Suprapubic skin (tissue), 4 donors: ENCODE data around the gene ZNF497. TPM values are rescaled to one million over a fixed set of nuclear protein-coding genes. Genes with fewer than 3 reads are reported as not detected.
A peak's percentile ranks its signal among the peaks of the same experiment; 100 is the strongest.

Experiments used
- DNase-seq, 2 donors: peaks; one replicate each; pipeline ENCODE4 v3.0.0-alpha.2; 2019; ENCODE audit warnings: low spot score in 2 of 2
- H3K27ac ChIP-seq: fragments of 200-600 bp; sonication (generic); one replicate; pipeline ENCODE4 v1.5.1; 2019
- H3K27me3 ChIP-seq: fragments of 200-600 bp; sonication (generic); one replicate; pipeline ENCODE4 v1.5.1; 2019
- H3K36me3 ChIP-seq: fragments of 200-600 bp; sonication (generic); one replicate; pipeline ENCODE4 v1.5.1; 2019
- H3K4me1 ChIP-seq: fragments of 200-600 bp; sonication (generic); one replicate; pipeline ENCODE4 v1.5.1; 2019
- H3K4me3 ChIP-seq: fragments of 200-600 bp; sonication (generic); one replicate; pipeline ENCODE4 v1.5.1; 2019; ENCODE audit warnings: mild to moderate bottlenecking
- H3K9me3 ChIP-seq: fragments of 200-600 bp; sonication (generic); one replicate; pipeline ENCODE4 v1.5.1; 2019
- EP300 ChIP-seq: sonication (generic); formaldehyde crosslinking; IDR thresholded peaks from one replicate; pipeline ENCODE4 v1.6.1; 2017; ENCODE audit warnings: antibody characterized with exemption
- POLR2A ChIP-seq, 2 donors: fragments of 450-650 bp; IDR thresholded peaks; one replicate each; pipeline ENCODE4 v1.6.1; 2017; ENCODE audit warnings: antibody characterized with exemption in 2 of 2, mild to moderate bottlenecking in 2 of 2, moderate library complexity in 2 of 2
- POLR2AphosphoS5 ChIP-seq, 3 donors: sonication (generic); formaldehyde crosslinking; IDR thresholded peaks; one replicate each; pipeline ENCODE4 v1.6.1; 2017; ENCODE audit warnings: antibody characterized with exemption in 3 of 3
- WGBS: methylation state at CpG from one replicate; pipeline ENCODE4 v1.1.5; 2018; 5-methylcytosine and 5-hydroxymethylcytosine counted together
- total RNA-seq, 4 donors: library from RNA; depleted of rRNA; stranded (reverse); fragments of >200 nt; gene quantifications; one replicate each; pipeline ENCODE4 v1.1.0, GENCODE V29; 2016
- TF ChIP-seq, protein P1 (sequence below), 2 donors: fragments of 200-600 bp in 1 of 2; fragments of 450-650 bp in 1 of 2; sonication (generic) in 1 of 2; IDR thresholded peaks; one replicate each; pipeline ENCODE4 v1.5.1; 2016 to 2019; ENCODE audit warnings: antibody characterized with exemption in 2 of 2, mild to moderate bottlenecking in 1 of 2, moderate library complexity in 1 of 2

ZNF497 gene
- total RNA-seq, 4 donors from 2014 or later, result 2.4 to 4.8 (median 3.4) TPM

DNA sequence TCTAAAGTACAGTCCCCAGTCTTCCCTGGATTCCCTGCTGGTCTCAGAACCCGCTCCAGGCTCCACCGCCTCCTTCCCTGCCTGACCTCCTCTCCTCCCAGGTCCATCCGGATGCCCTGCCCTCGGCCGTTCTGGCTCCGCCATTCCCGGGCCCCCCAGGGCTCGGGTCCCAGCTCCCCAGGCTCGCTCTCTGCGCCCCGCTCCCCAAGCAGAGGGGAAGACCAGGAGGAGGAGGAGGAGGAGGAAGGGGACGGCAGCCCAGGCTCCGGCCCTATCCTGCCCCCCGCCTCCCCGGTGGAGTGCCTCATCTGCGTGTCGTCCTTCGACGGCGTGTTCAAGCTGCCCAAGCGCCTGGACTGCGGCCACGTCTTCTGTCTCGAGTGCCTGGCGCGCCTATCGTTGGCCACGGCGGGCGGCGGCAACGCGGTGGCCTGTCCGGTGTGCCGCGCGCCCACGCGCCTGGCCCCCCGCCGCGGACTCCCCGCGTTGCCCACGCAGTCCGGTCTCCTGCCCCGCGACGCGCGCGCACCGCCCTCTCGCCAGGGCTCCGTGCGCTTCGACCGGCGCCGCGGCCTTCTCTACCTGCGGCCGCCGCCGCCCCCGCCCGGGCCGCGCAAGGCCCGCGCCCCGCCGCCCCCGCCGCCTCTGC lies 33.6 kb upstream of the ZNF497 start:
- H3K27me3 ChIP-seq, result peaks cover 18% of the 10 kb centered on the region
- TF ChIP-seq EP300, result no peak
- TF ChIP-seq, protein P1, sequence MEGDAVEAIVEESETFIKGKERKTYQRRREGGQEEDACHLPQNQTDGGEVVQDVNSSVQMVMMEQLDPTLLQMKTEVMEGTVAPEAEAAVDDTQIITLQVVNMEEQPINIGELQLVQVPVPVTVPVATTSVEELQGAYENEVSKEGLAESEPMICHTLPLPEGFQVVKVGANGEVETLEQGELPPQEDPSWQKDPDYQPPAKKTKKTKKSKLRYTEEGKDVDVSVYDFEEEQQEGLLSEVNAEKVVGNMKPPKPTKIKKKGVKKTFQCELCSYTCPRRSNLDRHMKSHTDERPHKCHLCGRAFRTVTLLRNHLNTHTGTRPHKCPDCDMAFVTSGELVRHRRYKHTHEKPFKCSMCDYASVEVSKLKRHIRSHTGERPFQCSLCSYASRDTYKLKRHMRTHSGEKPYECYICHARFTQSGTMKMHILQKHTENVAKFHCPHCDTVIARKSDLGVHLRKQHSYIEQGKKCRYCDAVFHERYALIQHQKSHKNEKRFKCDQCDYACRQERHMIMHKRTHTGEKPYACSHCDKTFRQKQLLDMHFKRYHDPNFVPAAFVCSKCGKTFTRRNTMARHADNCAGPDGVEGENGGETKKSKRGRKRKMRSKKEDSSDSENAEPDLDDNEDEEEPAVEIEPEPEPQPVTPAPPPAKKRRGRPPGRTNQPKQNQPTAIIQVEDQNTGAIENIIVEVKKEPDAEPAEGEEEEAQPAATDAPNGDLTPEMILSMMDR (IDR thresholded peaks at IDR 0.05), result no peak
- no peak for TF ChIP-seq POLR2A (IDR thresholded peaks at IDR 0.05)
- no peak for TF ChIP-seq POLR2AphosphoS5 (IDR thresholded peaks at IDR 0.05)
- WGBS, result 13% methylated on average over 4 of the region's 75 CpGs
- peak overlapping the region; percentile 47 for H3K4me3 ChIP-seq
- no peaks in the 10 kb centered on the region for H3K9me3 ChIP-seq
- peak overlapping the region; percentile 73 for H3K27ac ChIP-seq
- peaks cover 33% of the 10 kb centered on the region for H3K36me3 ChIP-seq
- peaks cover 41% of the 10 kb centered on the region for H3K4me1 ChIP-seq
- peak in 1 of 2 donors; percentile 76 for DNase-seq

DNA sequence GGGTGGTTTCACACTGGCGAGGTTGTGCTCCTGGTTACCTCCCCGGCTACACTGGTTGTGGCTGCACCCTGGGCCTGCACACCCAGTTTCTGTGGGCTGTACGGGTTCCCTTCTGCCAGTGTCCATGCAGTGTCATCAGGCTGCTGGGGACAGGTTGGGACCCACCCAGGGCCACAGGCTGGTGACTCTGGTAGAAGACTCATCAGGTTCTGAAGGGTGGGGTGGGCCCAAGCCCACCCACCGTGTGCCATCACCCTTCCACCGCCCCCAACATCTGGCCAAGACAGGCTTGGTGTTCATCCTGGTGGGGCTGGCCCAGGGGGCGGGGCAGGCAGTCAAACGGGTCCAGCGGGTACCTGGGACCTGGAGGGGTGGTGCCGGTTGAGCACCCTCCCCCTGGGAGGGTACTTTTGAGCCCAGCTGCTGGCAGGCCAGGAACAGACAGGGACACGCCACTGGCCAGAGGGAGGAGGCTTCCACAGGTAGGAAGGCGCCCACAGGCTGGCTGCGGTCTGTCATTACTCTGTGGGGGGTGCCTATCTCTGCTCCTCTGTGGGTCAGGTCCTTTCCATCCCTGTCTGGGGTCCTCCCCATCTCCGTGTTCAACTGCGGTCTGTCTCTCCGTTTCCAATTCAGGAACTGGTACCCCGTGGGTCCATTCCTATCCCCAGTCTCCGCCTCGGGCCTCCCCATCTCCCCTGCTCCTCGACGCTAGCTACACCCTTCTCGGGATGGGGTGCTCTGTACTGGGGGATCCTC lies 32.8 kb upstream of the ZNF497 start, which contains the start of gene RNF225:
RNF225 (plus strand) TSS at position 437 of the 759 bp plus-strand sequence. CDS start 434 bp downstream, outside the sequence.
- TF ChIP-seq POLR2A (IDR thresholded peaks at IDR 0.05) (no peak), EP300 (no peak), POLR2AphosphoS5 (IDR thresholded peaks at IDR 0.05) (no peak)
- TF ChIP-seq, protein P1 (IDR thresholded peaks at IDR 0.05), result no peak
- Histone ChIP-seq H3K27ac (peak within 1 kb of the TSS; percentile 73), H3K4me3 (peak within 1 kb of the TSS; percentile 47), H3K9me3 (no peaks in the 10 kb centered on the region), H3K36me3 (peaks cover 37% of the 10 kb centered on the region), H3K4me1 (peaks cover 34% of the 10 kb centered on the region), H3K27me3 (peaks cover 18% of the 10 kb centered on the region)
- peak; percentile 73 to 76 for DNase-seq
- WGBS, result 13% methylated on average over 11 of the region's 21 CpGs

DNA sequence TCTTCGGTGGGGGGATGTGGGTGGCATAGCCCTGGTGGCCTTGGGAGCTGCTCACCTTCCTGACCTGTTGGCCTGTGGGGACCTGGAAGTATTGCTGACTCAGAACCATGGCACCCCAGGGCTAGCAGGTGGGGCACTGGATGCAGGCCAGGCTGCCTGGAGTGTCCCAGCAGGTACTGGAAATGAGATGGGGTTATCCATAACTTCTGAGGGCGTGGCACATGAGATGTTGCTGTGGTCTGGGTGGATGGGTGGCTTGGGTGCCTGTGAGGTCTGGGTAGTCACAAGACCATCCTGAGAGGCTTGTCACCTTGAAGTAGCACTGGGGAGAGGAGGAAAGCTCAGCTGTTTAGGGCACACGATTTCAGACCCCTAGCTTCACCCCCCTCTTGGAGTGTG lies 32.3 kb upstream of the ZNF497 start:
- Histone ChIP-seq H3K4me3 (no peak overlapping the region), H3K27me3 (peaks cover 18% of the 10 kb centered on the region), H3K27ac (peak overlapping the region; percentile 73), H3K36me3 (peaks cover 41% of the 10 kb centered on the region), H3K4me1 (peaks cover 34% of the 10 kb centered on the region), H3K9me3 (no peaks in the 10 kb centered on the region)
- no peak for TF ChIP-seq POLR2AphosphoS5 (IDR thresholded peaks at IDR 0.05)
- TF ChIP-seq, protein P1 (IDR thresholded peaks at IDR 0.05), result no peak
- TF ChIP-seq POLR2A (IDR thresholded peaks at IDR 0.05), result no peak
- no peak for TF ChIP-seq EP300
- DNase-seq, result peak; percentile 48 to 72
- WGBS, result 60% methylated on average over 2 of the region's 3 CpGs

DNA sequence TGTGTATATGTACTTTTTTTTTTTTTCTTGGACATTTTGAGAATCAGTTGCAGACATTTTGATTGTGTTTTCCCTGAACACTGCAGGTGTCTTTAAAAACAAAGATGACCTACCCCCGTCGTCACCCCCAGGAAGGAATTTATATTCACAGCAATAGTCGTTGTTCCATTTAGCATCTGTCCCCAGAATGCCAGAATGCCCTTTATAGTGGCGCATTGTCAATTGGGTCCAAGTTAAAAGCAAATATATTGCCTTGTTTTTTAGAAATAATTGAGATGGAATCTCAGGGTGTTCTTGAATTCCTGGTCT lies 31.1 kb upstream of the ZNF497 start:
- Histone ChIP-seq H3K27ac (no peak overlapping the region), H3K9me3 (no peaks in the 10 kb centered on the region), H3K4me1 (peaks cover 36% of the 10 kb centered on the region), H3K27me3 (peaks cover 18% of the 10 kb centered on the region), H3K36me3 (peaks cover 46% of the 10 kb centered on the region), H3K4me3 (no peak overlapping the region)
- DNase-seq, result no peak
- WGBS, result 84% methylated on average over 4 of the region's 4 CpGs
- TF ChIP-seq EP300 (no peak), POLR2AphosphoS5 (IDR thresholded peaks at IDR 0.05) (no peak), POLR2A (IDR thresholded peaks at IDR 0.05) (no peak)
- TF ChIP-seq, protein P1 (IDR thresholded peaks at IDR 0.05), result no peak
